GM18499 (cell line): ENCODE data around the gene TSPYL2.

Source experiments
- ATAC-seq: cut with Tn5 transposase; IDR thresholded peaks from one replicate; pipeline ENCODE4 v1.9.1; 2021; ENCODE audit warnings: moderate number of reproducible peaks; ENCODE audit not compliant: insufficient read depth, unreplicated experiment

The TSPYL2 gene

GRCh38 chrX:53116101-53116500, 33.9 kb downstream of the TSPYL2 start:
- no peak for ATAC-seq

- no peak for ATAC-seq
These were observed 39.8 kb downstream of the TSPYL2 start for GRCh38 chrX:53122013-53122412.

- ATAC-seq = no peak
These were observed 43.3 kb downstream of the TSPYL2 start for GRCh38 chrX:53125506-53125905.

- no peak for ATAC-seq
These were observed 44.2 kb downstream of the TSPYL2 start for GRCh38 chrX:53126377-53126776.

- no peak for ATAC-seq
These were observed 46.1 kb downstream of the TSPYL2 start for GRCh38 chrX:53128097-53128749.

GRCh38 chrX:53133400-53133799, 51.2 kb downstream of the TSPYL2 start:
- ATAC-seq = no peak

GRCh38 chrX:53135581-53135980, 53.4 kb downstream of the TSPYL2 start:
- ATAC-seq = no peak
